HepG2 (cell line): Measurements from ENCODE around the gene ATF3. TPM values are rescaled to one million over a fixed set of nuclear protein-coding genes. Genes with fewer than 3 reads are reported as not detected.
A peak's percentile ranks its signal among the peaks of the same experiment; 100 is the strongest.

Experiments
- ATAC-seq: fragments of 200-7000 bp; cut with Tn5 transposase; 3 replicates; pipeline ENCODE4 v1.9.1; 2020; ENCODE audit warnings: mild to moderate bottlenecking, moderate library complexity
- Bru-seq: library from RNA; stranded (reverse); fragments of 400-500 nt; gene quantifications from one replicate; lab custom pipeline; 2021; lab: Mats Ljungman, UMichigan
- BruChase-seq, 2 experiments: library from RNA; stranded (reverse); fragments of 400-500 nt; gene quantifications; one replicate each; lab custom pipeline; 2021; lab: Mats Ljungman, UMichigan
- BruUV-seq: library from RNA; stranded (reverse); fragments of 400-500 nt; replicated peaks from 2 replicates; lab custom pipeline; 2021; lab: Mats Ljungman, UMichigan
- CTCF ChIA-PET: fragments of 300-600 bp; formaldehyde crosslinking; extraction: SDS; loops from one replicate; lab custom pipeline; 2021; ENCODE audit warnings: low total read pairs, inconsistent platforms, low intra/inter-chr PET ratio; lab: Yijun Ruan, JAX
- POLR2A ChIA-PET: fragments of 350-600 bp; sonication (Branson Sonifier 250); formaldehyde crosslinking; loops from one replicate; lab custom pipeline; 2020; ENCODE audit warnings: antibody characterized with exemption, inconsistent platforms; lab: Yijun Ruan, JAX
- DNase-seq: peaks from one replicate; pipeline ENCODE4 v3.0.0-alpha.2; 2015; ENCODE audit warnings: low spot score
- FAIRE-seq: peaks from 3 replicates; lab custom pipeline; 2011; peaks lifted over from hg19 to GRCh38; lab: Jason Lieb, UNC
- H2AFZ ChIP-seq: one replicate; pipeline ENCODE4 v1.6.1; 2011; ENCODE audit warnings: low read length, inconsistent platforms
- H3K27ac ChIP-seq: fragments of 300-600 bp; 3 replicates; pipeline ENCODE4 v1.8.0; 2011; ENCODE audit warnings: mixed run types, mild to moderate bottlenecking, mixed read lengths, low read length, inconsistent platforms; ENCODE audit not compliant: insufficient read depth; ENCODE audit errors: extremely low read length
- H3K27me3 ChIP-seq, 2 experiments: fragments of 200-600 bp in 1 of 2; 2 replicates in 1 of 2; 3 replicates in 1 of 2; pipeline versions ENCODE4 v1.6.0 to v1.8.0; 2011; ENCODE audit warnings: low read length in 2 of 2, mild to moderate bottlenecking in 2 of 2, moderate library complexity in 2 of 2, inconsistent platforms in 1 of 2; ENCODE audit not compliant: insufficient read depth in 2 of 2, control insufficient read depth in 1 of 2
- H3K36me3 ChIP-seq, 2 experiments: fragments of 200-600 bp in 1 of 2; replicated peaks in 1 of 2; 2 replicates in 1 of 2; 3 replicates in 1 of 2; pipeline versions ENCODE4 v1.5.1 to v1.8.0; 2011; ENCODE audit warnings: low read length in 2 of 2, inconsistent platforms in 1 of 2; ENCODE audit not compliant: insufficient read depth in 2 of 2, control insufficient read depth in 1 of 2
- H3K4me1 ChIP-seq: 2 replicates; pipeline ENCODE4 v1.5.1; 2012; ENCODE audit warnings: low read length, inconsistent platforms; ENCODE audit not compliant: insufficient read depth
- H3K4me2 ChIP-seq: 2 replicates; pipeline ENCODE4 v1.6.0; 2011; ENCODE audit warnings: low read depth, low read length, inconsistent platforms
- H3K4me3 ChIP-seq, 3 experiments: fragments of 200-600 bp in 1 of 3; sonication (generic), shearing (Covaris generic) in 1 of 3; replicated peaks in 1 of 3; 2 replicates each; pipeline ENCODE4 v1.5.1; 2011 to 2016; ENCODE audit warnings: low read length in 3 of 3, inconsistent platforms in 2 of 3, low read depth in 2 of 3, mild to moderate bottlenecking in 2 of 3, control low read depth in 1 of 3, mixed read lengths in 1 of 3; ENCODE audit not compliant: insufficient read depth in 1 of 3
- H3K79me2 ChIP-seq: one replicate; pipeline ENCODE4 v1.6.1; 2011; ENCODE audit warnings: low read length, inconsistent platforms; ENCODE audit not compliant: insufficient read depth
- H3K9ac ChIP-seq: 2 replicates; pipeline ENCODE4 v1.6.0; 2011; ENCODE audit warnings: mild to moderate bottlenecking, low read depth, low read length, inconsistent platforms; ENCODE audit not compliant: insufficient read depth
- H3K9me3 ChIP-seq: 2 replicates; pipeline ENCODE4 v1.5.1; 2012; ENCODE audit warnings: mild to moderate bottlenecking, low read length
- H4K20me1 ChIP-seq: 2 replicates; pipeline ENCODE4 v1.6.0; 2011; ENCODE audit warnings: inconsistent platforms, mild to moderate bottlenecking, low read length, moderate library complexity; ENCODE audit not compliant: insufficient read depth
- CHD2 ChIP-seq: IDR thresholded peaks from 2 replicates; pipeline ENCODE4 v1.6.1; 2011; ENCODE audit warnings: low read depth, low read length, improper control_type of control experiment
- HDAC6 ChIP-seq: fragments of 200-600 bp; sonication (generic); IDR thresholded peaks from 2 replicates; pipeline ENCODE4 v1.7.0; 2017; ENCODE audit warnings: mild to moderate bottlenecking, antibody characterized with exemption, low read length, low read depth
- KDM5B ChIP-seq: sonication (generic); formaldehyde crosslinking; IDR thresholded peaks from 2 replicates; pipeline ENCODE4 v1.4.0; 2020; ENCODE audit warnings: missing genetic modification reagents, mild to moderate bottlenecking, borderline replicate concordance
- NR1H2 ChIP-seq: sonication (generic); formaldehyde crosslinking; IDR thresholded peaks from 2 replicates; pipeline ENCODE4 v1.8.1; 2022; ENCODE audit warnings: low read depth, missing genetic modification reagents, borderline replicate concordance
- RXRB ChIP-seq: IDR thresholded peaks from 2 replicates; pipeline ENCODE4 v1.6.1; 2016; ENCODE audit warnings: borderline replicate concordance, missing genetic modification reagents, missing compliant biosample characterization
- WGBS: methylation state at CpG from one replicate; pipeline ENCODE4 v1.1.6; 2017; ENCODE audit warnings: low lambda C conversion rate; 5-methylcytosine and 5-hydroxymethylcytosine counted together
- in situ Hi-C: cut with HindIII; loops from 2 replicates; pipeline ENCODE4 v1.10.0; 2017; ENCODE audit warnings: low pct_unique_long_range_greater_than_20kb; ENCODE audit not compliant: extremely low pct_ligation_motif_present
- intact Hi-C: fragments of 100-400 bp; cut with micrococcal nuclease; formaldehyde crosslinking; loops from one replicate; pipeline ENCODE4 v1.10.0; 2022; ENCODE audit not compliant: unreplicated experiment
- long read RNA-seq, 2 experiments: library from RNA in 1 of 2; library from polyadenylated mRNA in 1 of 2; stranded (forward) in 1 of 2; unstranded in 1 of 2; transcript quantifications; one replicate each; pipeline ENCODE4 v2.0.0, GENCODE V29; 2019 to 2022
- polyA minus RNA-seq, 3 experiments: library from RNA; depleted of rRNA, polyadenylated mRNA; stranded (reverse); fragments of >200 nt; gene quantifications; 2 replicates each; pipeline ENCODE4 v1.2.3, GENCODE V29; 2011; ENCODE audit warnings: low replicate concordance in 1 of 3
- polyA plus RNA-seq, 8 experiments: library from polyadenylated mRNA; depleted of rRNA in 3 of 8; stranded (reverse) in 7 of 8; unstranded in 1 of 8; fragments of >200 nt; fragmentation: Illumina TruSeq in 4 of 8; extraction: Trizol in 4 of 8; gene quantifications; 2 replicates each; pipeline versions ENCODE4 v1.2.1 to v1.2.3, GENCODE V29; 2011 to 2016; ENCODE audit warnings: low read depth in 4 of 8, missing spikeins in 1 of 8, mixed read lengths in 1 of 8; ENCODE audit not compliant: insufficient read depth in 1 of 8
- total RNA-seq, 5 experiments: library from RNA; depleted of rRNA; stranded (reverse); fragments of >200 nt; fragmentation: Illumina TruSeq; extraction: Trizol; gene quantifications; 2 replicates each; pipeline ENCODE4 v1.2.3, GENCODE V29; 2016; ENCODE audit warnings: low read depth in 1 of 5
- TF ChIP-seq, protein P1 (sequence below): IDR thresholded peaks from 2 replicates; pipeline ENCODE4 v1.6.1; 2016; ENCODE audit warnings: low read depth, missing genetic modification reagents, missing compliant biosample characterization
- TF ChIP-seq, protein P2 (sequence below), 2 experiments: fragments of 450-650 bp in 1 of 2; sonication (generic) in 1 of 2; formaldehyde crosslinking; IDR thresholded peaks; 2 replicates each; pipeline versions ENCODE4 v1.5.0 to v1.8.0; 2020 to 2022; ENCODE audit warnings: mild to moderate bottlenecking in 1 of 2, missing genetic modification reagents in 1 of 2
- TF ChIP-seq, protein P3 (sequence below): IDR thresholded peaks from 2 replicates; pipeline ENCODE4 v1.6.1; 2016; ENCODE audit warnings: mild to moderate bottlenecking

Gene ATF3, protein sequence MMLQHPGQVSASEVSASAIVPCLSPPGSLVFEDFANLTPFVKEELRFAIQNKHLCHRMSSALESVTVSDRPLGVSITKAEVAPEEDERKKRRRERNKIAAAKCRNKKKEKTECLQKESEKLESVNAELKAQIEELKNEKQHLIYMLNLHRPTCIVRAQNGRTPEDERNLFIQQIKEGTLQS
- total RNA-seq (2016; rRNA removed; fragmentation: Illumina TruSeq; extraction: Trizol): 3.6 and 5.0 TPM in 2 replicates
- 1.9 and 2.6 TPM in 2 replicates for total RNA-seq (2016; cell fraction: cytosol; rRNA removed; fragmentation: Illumina TruSeq; extraction: Trizol; ENCODE audit: low read depth)
- total RNA-seq (2016; cell fraction: insoluble cytoplasmic fraction; rRNA removed; fragmentation: Illumina TruSeq; extraction: Trizol): 3.0 and 5.9 TPM in 2 replicates
- total RNA-seq (2016; cell fraction: membrane; rRNA removed; fragmentation: Illumina TruSeq; extraction: Trizol): 3.1 and 3.3 TPM in 2 replicates
- total RNA-seq (2016; cell fraction: nucleus; rRNA removed; fragmentation: Illumina TruSeq; extraction: Trizol): 8.8 and 10.0 TPM in 2 replicates
- polyA plus RNA-seq (2011; rRNA removed): 13.0 and 16.4 TPM in 2 replicates
- polyA plus RNA-seq (2011; cell fraction: cytosol; rRNA removed): 8.2 and 12.1 TPM in 2 replicates
- 25.9 and 26.8 TPM in 2 replicates for polyA plus RNA-seq (2011; cell fraction: nucleus; rRNA removed)
- polyA plus RNA-seq (2012): 11.7 and 51.2 TPM in 2 replicates
- 1.0 and 1.1 TPM in 2 replicates for polyA plus RNA-seq (2016; cell fraction: cytosol; fragmentation: Illumina TruSeq; extraction: Trizol; ENCODE audit: low read depth)
- 4.8 and 6.8 TPM in 2 replicates for polyA plus RNA-seq (2016; cell fraction: insoluble cytoplasmic fraction; fragmentation: Illumina TruSeq; extraction: Trizol; ENCODE audit: low read depth)
- polyA plus RNA-seq (2016; cell fraction: membrane; fragmentation: Illumina TruSeq; extraction: Trizol; ENCODE audit: low read depth): 1.8 and 2.5 TPM in 2 replicates
- 13.0 and 17.6 TPM in 2 replicates for polyA plus RNA-seq (2016; cell fraction: nucleus; fragmentation: Illumina TruSeq; extraction: Trizol; ENCODE audit: insufficient read depth, low read depth)
- 17.2 and 17.6 TPM in 2 replicates for polyA minus RNA-seq (2011; rRNA and poly(A)+ RNA removed; ENCODE audit: low replicate concordance)
- polyA minus RNA-seq (2011; cell fraction: cytosol; rRNA and poly(A)+ RNA removed): 5.8 and 9.3 TPM in 2 replicates
- 30.1 and 52.5 TPM in 2 replicates for polyA minus RNA-seq (2011; cell fraction: nucleus; rRNA and poly(A)+ RNA removed)
- Bru-seq, nascent RNA: percentile 57 among the genes with signal in this experiment
- percentile 48 among the genes with signal in this experiment for BruChase-seq, experiment 1, labeled RNA remaining after a 6-hour chase
- BruChase-seq, experiment 2, labeled RNA remaining after a 2-hour chase: percentile 52 among the genes with signal in this experiment
- long read RNA-seq, experiment 1, transcript ATF3-202 (4 exons, 2,033 nt): major isoform, 6 of 7 reads
- long read RNA-seq, experiment 1, partial matches to known transcripts: 0 of 7 reads
- long read RNA-seq, experiment 1, other reads (novel, unspliced or antisense): 1 of 7 reads
- long read RNA-seq, experiment 2, transcript ATF3-202 (4 exons, 2,033 nt): major isoform, 43 of 96 reads
- long read RNA-seq, experiment 2, transcript ATF3-210 (3 exons, 581 nt): minor isoform, 5 of 96 reads
- long read RNA-seq, experiment 2, partial matches to known transcripts: 14 of 96 reads
- long read RNA-seq, experiment 2, other reads (novel, unspliced or antisense): 33 of 96 reads

DNA sequence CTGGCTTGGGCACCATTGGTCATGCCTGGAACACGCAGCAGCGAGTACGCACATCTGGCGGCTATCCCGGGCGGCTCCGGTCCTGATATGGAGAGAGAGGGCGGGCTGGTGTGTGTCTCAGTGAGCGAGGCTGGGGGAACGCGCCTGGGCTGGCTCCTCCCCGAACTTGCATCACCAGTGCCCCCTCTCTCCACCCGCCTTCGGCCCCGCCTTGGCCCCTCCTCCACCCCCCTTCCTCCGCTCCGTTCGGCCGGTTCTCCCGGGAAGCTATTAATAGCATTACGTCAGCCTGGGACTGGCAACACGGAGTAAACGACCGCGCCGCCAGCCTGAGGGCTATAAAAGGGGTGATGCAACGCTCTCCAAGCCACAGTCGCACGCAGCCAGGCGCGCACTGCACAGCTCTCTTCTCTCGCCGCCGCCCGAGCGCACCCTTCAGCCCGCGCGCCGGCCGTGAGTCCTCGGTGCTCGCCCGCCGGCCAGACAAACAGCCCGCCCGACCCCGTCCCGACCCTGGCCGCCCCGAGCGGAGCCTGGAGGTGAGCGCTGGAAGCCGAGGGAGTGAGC lies at the start of gene ATF3:
Gene ATF3 (plus strand): TSS at position 370 of the 567 bp plus-strand sequence. CDS start 6,261 bp downstream, outside the sequence.
- no CpG with 5 or more reads among the region's 54 CpGs for WGBS
- Histone ChIP-seq H3K36me3 (no peaks in the 10 kb centered on the region; a peak in 2 of 5 replicates), H3K27me3 (peaks cover 11 to 42% of the 10 kb centered on the region in 2 experiments), H3K79me2 (peaks cover 18% of the 10 kb centered on the region), H3K4me2 (peak within 1 kb of the TSS; percentile 99), H3K27ac (peak within 1 kb of the TSS; percentile 60), H3K9ac (peak within 1 kb of the TSS; percentile 91), H2AFZ (no peak within 1 kb of the TSS), H3K4me1 (peaks cover 48% of the 10 kb centered on the region), H3K4me3 (peak within 1 kb of the TSS; percentile 76 to 83 (median 77)), H3K9me3 (no peaks in the 10 kb centered on the region), H4K20me1 (peaks cover 33% of the 10 kb centered on the region)
- ATAC-seq: peak; percentile 88
- ChIA-PET CTCF (no interaction called here), POLR2A (interaction anchor here (0.6 to 2.7 kb wide), 24 partner anchors 8 to 1056 kb away, joined by 3 to 33 read pairs (median 5); partner anchors contain the start of genes FLVCR1 and PACC1)
- DNase-seq: peak; percentile 95
- intact Hi-C loops (loop anchor here (1.0 kb wide), 1 partner anchor 131 kb away; no protein-coding TSS in a partner anchor), in situ Hi-C loops (no loop called here)
- FAIRE-seq: peak; percentile 69
- BruUV-seq: no TSS peak
- TF ChIP-seq RXRB (CRISPR knock-in tag): peak; percentile 59
- TF ChIP-seq, protein P1, sequence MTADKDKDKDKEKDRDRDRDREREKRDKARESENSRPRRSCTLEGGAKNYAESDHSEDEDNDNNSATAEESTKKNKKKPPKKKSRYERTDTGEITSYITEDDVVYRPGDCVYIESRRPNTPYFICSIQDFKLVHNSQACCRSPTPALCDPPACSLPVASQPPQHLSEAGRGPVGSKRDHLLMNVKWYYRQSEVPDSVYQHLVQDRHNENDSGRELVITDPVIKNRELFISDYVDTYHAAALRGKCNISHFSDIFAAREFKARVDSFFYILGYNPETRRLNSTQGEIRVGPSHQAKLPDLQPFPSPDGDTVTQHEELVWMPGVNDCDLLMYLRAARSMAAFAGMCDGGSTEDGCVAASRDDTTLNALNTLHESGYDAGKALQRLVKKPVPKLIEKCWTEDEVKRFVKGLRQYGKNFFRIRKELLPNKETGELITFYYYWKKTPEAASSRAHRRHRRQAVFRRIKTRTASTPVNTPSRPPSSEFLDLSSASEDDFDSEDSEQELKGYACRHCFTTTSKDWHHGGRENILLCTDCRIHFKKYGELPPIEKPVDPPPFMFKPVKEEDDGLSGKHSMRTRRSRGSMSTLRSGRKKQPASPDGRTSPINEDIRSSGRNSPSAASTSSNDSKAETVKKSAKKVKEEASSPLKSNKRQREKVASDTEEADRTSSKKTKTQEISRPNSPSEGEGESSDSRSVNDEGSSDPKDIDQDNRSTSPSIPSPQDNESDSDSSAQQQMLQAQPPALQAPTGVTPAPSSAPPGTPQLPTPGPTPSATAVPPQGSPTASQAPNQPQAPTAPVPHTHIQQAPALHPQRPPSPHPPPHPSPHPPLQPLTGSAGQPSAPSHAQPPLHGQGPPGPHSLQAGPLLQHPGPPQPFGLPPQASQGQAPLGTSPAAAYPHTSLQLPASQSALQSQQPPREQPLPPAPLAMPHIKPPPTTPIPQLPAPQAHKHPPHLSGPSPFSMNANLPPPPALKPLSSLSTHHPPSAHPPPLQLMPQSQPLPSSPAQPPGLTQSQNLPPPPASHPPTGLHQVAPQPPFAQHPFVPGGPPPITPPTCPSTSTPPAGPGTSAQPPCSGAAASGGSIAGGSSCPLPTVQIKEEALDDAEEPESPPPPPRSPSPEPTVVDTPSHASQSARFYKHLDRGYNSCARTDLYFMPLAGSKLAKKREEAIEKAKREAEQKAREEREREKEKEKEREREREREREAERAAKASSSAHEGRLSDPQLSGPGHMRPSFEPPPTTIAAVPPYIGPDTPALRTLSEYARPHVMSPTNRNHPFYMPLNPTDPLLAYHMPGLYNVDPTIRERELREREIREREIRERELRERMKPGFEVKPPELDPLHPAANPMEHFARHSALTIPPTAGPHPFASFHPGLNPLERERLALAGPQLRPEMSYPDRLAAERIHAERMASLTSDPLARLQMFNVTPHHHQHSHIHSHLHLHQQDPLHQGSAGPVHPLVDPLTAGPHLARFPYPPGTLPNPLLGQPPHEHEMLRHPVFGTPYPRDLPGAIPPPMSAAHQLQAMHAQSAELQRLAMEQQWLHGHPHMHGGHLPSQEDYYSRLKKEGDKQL: no peak
- no peak for TF ChIP-seq NR1H2 (CRISPR knock-in tag)
- TF ChIP-seq, protein P2, sequence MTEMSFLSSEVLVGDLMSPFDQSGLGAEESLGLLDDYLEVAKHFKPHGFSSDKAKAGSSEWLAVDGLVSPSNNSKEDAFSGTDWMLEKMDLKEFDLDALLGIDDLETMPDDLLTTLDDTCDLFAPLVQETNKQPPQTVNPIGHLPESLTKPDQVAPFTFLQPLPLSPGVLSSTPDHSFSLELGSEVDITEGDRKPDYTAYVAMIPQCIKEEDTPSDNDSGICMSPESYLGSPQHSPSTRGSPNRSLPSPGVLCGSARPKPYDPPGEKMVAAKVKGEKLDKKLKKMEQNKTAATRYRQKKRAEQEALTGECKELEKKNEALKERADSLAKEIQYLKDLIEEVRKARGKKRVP (CRISPR knock-in tag; IDR thresholded peaks at IDR 0.05): peak; percentile 73 to 99; a peak in 2 of 4 replicates
- TF ChIP-seq KDM5B (CRISPR knock-in tag): peak; percentile 47
- TF ChIP-seq CHD2: no peak
- TF ChIP-seq HDAC6: no peak
- TF ChIP-seq, protein P3, sequence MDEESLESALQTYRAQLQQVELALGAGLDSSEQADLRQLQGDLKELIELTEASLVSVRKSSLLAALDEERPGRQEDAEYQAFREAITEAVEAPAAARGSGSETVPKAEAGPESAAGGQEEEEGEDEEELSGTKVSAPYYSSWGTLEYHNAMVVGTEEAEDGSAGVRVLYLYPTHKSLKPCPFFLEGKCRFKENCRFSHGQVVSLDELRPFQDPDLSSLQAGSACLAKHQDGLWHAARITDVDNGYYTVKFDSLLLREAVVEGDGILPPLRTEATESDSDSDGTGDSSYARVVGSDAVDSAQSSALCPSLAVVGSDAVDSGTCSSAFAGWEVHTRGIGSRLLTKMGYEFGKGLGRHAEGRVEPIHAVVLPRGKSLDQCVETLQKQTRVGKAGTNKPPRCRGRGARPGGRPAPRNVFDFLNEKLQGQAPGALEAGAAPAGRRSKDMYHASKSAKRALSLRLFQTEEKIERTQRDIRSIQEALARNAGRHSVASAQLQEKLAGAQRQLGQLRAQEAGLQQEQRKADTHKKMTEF (CRISPR knock-in tag): peak; percentile 82
